SKM-1 treated with dmso at 0.1 percent for 144 hours (cell line): ENCODE measurements around the gene FOXO1.
A peak's percentile ranks its signal among the peaks of the same experiment; 100 is the strongest.

ENCODE experiments used
- DNase-seq: peaks from one replicate; lab custom pipeline; 2025; ENCODE audit not compliant: unreplicated experiment; lab: John Stamatoyannopoulos, UW

Gene FOXO1

GRCh38 chr13:40666933-40667621 is 636 bp upstream of the FOXO1 start:
- peak; percentile 68 for DNase-seq

DNA sequence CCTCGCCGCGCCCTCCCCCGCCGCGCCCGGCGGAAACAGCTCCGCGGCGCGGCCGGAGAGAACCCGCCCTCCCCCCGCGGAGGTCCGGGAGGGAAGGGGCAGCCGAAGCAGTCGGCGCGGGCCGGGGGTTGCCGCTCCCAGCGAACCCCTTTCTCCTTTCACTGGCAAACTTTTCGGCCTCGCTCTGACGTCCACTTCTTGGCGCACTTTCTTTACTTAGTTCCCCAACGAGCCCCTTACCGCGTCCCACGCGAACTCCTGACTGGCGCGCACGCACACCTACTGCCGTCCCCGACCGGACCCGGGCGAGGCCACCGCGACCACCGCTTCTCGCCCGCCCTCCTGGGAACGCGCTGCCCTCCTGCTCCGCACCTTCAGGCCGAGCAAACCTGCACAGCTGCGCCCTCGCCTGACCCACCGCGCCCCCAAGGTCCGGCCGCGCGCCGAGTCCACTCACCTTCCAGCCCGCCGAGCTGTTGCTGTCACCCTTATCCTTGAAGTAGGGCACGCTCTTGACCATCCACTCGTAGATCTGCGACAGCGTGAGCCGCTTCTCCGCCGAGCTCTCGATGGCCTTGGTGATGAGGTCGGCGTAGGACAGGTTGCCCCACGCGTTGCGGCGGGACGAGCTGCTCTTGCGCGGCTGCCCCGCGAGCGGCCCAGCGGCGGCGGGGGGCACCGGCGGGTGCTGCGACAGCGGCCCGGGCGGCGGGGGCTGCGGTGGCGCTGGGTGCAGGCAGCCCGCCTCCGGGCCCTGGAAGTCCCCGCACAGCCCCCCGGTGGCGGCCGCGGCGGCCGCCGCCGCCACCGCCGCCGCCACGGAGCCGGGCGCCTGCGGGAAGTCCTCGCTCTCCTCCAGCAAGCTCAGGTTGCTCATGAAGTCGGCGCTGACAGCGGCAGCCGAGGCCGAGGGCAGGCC is 1.1 kb downstream of the FOXO1 start:
- DNase-seq, result no peak

- DNase-seq, result peak; percentile 36
These were observed 1.9 kb downstream of the FOXO1 start for GRCh38 chr13:40664350-40665125.

DNA sequence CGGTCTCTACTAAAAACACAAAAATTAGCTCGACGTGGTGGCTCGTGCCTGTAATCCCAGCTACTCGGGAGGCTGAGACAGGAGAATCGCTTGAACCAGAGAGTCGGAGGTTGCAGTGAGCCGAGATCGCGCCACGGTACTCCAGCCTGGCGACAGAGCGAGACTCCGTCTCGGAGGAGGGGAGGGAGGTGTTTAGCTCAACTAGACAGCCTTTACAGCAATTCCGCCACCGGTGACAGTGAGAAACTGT is 2.4 kb downstream of the FOXO1 start:
- DNase-seq, result peak; percentile 62

DNA sequence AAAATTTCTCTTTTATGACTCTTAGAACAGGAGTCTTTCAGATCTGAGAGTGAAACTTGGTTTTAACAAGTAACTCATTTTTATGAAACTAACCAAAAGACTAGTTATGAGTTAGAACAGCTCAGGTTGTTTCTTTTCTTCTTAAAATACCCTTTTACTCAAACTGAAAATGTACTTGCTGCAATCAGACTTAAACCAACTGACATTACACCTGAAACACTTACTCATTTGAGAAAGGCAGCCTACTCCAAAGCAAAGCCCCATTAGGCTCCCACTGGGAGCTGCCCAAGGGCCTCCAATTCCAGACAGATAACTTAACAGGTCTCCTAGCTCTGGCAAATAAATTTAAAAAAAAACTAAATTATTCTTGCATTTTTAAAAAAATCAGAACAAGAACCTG is 3.6 kb downstream of the FOXO1 start:
- DNase-seq, result no peak

DNA sequence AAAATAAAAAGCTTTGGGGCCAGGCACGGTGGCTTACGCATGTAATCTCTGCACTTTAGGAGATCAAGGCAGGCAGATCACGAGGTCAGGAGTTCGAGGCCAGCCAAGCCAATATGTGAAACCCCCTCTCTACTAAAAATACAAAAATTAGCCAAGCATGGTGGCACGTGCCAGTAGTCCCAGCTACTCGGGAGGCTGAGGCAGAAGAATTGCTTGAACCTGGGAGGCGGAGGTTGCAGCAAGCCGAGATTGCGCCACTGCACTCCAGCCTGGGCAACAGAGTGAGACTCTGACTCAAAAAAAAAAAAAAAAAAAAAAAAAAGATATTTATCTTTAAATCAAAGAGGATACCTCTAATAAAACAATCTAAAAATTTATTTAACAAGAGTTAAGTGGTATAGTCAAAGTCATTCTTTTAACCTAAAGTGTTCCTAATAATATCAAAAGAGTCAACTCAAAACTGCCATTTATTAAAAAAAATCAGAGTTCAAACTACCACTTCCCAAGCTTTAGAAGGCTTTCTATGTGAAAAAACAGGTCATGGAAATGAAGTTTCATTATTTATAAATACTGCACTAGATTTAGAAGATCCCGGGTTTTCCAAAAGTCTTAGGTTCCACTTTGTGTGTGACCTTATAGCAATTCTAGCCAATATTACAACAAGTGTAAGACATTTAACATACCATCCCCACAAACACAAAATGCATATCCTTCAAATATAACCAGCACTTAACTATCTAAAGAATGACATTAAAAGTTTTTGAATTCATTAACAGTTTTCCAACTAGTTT is 4.4 kb downstream of the FOXO1 start:
- no peak for DNase-seq

- DNase-seq, result no peak
These were observed 5.7 kb downstream of the FOXO1 start for GRCh38 chr13:40660692-40661091.

DNA sequence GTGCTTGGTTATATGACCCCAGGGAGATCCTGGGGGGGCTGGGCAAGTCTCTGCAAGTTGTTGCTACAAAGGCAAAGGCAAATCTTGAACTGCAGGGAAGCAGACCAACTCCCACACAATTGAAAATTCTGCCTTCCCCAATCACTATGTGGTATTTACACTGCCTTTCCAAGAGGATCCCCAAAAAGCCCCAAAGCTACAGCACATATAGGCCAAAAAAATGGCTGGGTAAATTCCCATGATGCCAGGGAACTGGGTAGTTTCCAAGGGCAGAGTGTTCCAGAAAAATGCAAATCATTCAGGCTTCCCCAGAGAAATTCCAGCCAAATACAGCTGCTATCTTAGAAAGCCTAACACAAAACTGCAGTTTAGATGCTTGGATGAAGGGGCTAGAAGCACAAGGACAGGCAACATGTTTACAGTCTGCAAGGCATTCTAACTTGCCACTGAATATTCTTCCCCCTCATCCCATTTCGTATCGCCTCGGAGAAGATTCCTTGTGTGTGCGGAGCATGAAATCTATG is 6.2 kb downstream of the FOXO1 start:
- DNase-seq, result no peak

DNA sequence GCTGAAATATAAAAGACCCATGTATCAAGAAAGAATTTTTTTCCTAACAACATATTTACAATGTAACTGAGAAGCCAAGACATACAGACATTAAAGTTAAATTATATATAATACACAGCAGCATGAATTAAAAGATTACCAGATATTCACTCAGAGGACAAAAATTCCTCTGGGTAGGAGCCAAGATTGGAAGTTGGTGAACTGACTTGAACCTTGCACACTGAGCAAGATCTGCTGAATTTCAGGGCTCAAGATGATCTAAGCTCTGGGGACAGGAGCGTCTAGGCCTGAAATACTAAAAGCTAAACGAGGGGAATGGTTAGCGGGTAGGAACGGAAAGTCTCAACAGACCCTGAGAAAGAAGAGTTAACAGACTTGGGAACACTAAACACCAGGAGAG is 8.5 kb downstream of the FOXO1 start:
- no peak for DNase-seq

- no peak for DNase-seq
These were observed 9.1 kb downstream of the FOXO1 start for GRCh38 chr13:40657307-40657706.

DNA sequence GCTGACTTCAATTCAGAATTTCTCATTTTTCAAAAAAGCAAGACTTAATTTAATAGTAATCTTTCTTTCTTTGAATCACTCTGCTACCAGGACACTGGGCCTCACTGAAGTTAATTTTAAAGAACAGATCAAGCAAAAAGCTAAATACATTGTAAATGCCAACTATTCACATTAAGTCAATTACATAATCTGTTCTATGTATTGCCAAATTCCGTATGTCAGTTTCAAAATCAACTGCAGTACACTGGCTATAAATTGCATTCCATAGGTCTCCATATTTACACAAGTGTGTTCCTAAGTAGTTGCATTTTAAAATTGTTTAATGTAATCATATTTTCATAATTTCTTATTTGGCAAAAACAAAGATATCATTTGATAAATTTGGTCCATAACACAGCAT is 10.1 kb downstream of the FOXO1 start:
- no peak for DNase-seq

- peak; percentile 51 for DNase-seq
These were observed 12.7 kb downstream of the FOXO1 start for GRCh38 chr13:40653527-40654318.

DNA sequence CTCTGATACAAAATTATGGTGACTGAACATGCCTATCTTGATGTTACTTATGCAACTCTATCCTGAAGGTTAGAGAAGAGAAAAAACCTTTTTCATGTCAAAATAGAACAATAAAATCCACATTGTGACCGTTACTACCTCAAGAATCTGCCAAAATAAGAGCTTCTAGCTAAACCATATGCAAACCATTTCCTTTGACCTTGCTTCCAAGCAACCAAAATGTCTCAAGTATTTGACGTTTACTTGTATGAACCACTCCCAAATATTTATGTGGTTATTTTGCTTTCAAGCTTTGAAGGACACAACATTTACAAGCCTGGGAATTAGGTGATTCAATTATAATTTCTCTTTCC is 13.9 kb downstream of the FOXO1 start:
- DNase-seq, result no peak

- DNase-seq, result no peak
These were observed 14.4 kb downstream of the FOXO1 start for GRCh38 chr13:40651866-40652587.

GRCh38 chr13:40648841-40649240 is 17.6 kb downstream of the FOXO1 start:
- no peak for DNase-seq

DNA sequence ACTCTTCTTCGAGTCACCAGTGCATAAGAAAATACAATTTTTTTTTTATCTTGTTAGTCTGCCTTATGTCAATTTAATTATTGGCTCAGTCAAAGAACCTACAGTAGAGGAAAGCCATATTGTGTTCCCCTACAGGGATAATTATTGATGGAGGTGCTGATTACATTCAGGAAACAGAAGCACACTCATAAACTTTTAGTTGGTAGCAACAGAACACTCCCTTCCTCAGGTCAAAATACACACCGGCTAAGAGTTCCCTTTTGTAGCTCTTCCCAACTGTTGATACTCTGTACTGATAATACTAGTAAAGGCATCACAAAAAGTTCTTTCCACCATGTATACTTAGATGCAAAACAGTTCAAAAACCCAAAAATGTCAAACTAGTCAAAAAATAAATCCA is 18.4 kb downstream of the FOXO1 start:
- no peak for DNase-seq

- DNase-seq, result no peak
These were observed 21.4 kb downstream of the FOXO1 start for GRCh38 chr13:40644838-40645604.

DNA sequence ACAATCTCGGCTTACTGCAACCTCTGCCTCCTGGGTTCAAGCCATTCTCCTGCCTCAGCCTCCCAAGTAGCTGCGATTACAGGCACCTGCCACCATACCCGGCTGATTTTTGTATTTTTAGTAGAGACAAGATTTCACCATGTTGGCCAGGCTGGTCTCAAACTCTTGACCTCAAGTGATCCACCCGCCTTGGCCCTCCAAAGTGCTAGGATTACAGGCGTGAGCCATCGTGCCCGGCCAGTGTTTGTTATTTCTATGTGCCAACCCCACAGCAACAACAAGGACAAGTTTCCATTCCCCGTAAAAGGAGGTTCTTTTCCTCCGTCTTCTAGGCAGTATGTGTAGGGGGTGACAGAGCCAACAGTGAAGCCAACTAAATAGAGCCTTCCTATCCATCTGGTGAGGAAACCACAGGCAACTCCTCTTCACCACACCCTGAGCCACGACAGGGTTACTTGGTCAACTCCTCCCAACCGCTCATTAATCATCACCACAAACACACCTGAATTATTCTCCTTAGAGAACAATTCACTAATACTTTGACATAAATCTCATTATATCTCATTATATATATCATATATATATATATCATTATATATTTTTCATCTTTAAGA is 25.5 kb downstream of the FOXO1 start:
- no peak for DNase-seq
